Measurements from ENCODE around the gene SLC15A1.
"Not testable (repeated sequence)": the region's sequence is repeated elsewhere in the genome, so short reads cannot be mapped to it uniquely, and the experiment has no call there.

The SLC15A1 gene

GRCh38 chr13:98652276-98652675, 100.2 kb downstream of the SLC15A1 start:
- no peak for DNase-seq

DNA sequence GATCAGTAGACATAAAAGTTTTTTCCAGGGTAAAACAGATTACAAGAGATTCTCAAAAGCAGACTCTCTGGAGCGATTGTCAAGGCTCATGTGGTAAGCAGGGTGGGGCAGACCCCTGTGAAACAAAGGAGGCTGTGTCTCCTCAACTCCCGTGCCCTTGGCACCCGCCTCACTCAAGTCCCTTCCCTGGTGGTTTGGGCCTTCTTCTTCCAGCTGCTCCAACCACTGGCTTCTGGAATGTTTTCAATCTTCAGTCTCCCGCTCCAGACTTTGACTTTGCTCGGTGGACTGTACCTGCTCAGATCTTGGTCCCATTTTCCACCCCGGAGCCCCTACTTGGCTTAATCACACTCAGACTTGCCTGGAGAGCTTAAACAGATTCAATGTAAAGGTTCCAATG, 100.7 kb downstream of the SLC15A1 start:
- DNase-seq = no peak

DNA sequence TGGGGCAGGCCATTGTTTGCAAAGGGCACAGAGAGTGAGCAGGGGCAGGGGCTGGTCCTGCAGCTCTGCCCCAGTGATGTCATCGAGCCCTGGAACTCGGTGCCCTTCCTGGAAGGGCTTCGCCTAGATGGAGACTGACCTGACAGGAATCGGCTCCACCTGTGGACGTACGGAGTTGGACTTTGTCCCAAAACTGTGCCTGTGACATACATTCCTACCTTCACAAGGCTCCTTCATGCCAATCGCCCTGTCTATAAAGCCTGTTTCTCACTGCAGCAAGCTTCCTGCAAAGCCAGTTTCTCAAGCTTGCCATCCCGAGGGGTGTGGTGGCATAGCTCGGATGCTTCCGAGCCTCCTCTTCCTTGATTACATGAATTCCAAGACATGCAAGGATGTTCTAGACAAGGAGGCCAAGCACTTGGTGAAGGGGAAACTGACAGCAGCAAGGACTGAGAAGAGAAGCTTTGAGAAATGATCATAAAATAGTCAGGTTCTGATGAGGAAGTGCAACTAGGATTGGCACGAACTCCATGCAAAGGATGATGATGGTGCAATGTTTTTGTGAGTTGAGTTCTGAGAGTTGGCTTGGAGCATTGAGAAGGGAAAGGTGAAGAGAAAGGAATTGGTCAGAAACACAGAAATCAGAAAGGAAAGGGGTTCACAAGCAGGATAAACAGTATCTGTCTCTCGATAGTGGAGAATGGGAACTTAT, 101.9 kb downstream of the SLC15A1 start:
- no peak for DNase-seq

DNA sequence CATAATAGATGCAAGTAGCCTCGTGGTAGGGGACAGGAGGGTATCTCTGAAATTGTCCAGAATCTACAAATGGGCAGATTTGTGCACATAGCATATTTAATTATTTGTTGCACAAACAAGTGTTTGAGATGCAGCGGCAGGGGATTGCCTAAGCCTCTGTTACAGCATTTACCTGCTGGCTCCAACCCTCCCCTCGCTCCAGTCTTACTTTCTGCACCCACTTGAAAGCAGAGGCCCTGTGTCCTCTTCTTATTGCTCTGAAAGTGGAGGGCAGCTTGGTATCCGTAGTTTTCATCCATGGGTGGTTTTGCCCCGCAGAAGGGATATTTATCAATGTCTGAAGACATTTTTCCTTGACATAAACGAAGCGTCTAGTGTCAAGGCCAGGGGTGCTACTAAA, 102.6 kb downstream of the SLC15A1 start:
- DNase-seq = no peak

- DNase-seq = no peak
These were observed 103.8 kb downstream of the SLC15A1 start for GRCh38 chr13:98648686-98649085.

DNA sequence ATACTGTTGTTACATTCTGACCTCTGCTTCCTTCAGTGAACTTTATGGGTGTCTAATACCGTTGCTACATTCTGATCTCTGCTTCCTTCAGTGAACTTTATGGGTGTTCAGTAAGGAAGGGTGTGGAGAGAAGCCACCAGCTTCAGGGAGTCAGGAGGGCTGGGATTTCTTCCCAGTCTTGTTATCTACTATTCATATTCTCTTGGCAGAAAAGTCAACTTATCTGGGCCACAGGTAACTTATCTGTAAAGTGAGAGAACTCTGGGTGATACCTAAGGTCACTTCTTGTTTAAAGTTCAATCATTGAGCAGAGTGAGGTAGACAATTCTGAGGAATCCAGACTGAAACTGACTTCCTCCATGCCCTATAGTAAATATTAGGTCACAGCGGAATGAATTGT, 104.3 kb downstream of the SLC15A1 start:
- DNase-seq = no peak

GRCh38 chr13:98647121-98647520, 105.4 kb downstream of the SLC15A1 start:
- no peak for DNase-seq

DNA sequence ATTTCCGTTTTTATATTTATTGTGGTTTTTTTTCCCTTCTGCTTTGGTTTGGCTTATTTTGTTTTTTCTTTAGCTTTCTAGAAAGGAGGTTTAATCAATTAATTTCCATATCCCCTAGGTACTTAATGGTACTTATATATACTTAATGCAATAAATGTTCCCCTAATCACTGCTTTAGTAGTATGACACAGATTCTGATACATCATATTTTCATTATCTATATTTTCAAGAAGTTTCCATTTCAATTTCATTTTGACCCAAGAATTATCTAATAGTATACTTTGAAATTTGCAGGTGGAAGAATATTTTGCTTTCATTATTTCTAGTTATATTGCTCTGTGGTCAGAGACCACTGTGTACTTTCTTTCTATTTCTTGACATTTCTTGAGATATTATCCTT, 109.0 kb downstream of the SLC15A1 start:
- no peak for DNase-seq

- DNase-seq = no peak
These were observed 111.4 kb downstream of the SLC15A1 start for GRCh38 chr13:98641075-98641474.

- DNase-seq = not testable (repeated sequence)
These were observed 112.7 kb downstream of the SLC15A1 start for GRCh38 chr13:98639785-98640184.

- not testable (repeated sequence) for DNase-seq
These were observed 114.1 kb downstream of the SLC15A1 start for GRCh38 chr13:98638352-98638751.
